ENCODE data around the gene VPS9D1. TPM values are rescaled to one million over a fixed set of nuclear protein-coding genes. Genes with fewer than 3 reads are reported as not detected.

VPS9D1 gene
- total RNA-seq, 1 donor = 14.5 TPM

GRCh38 chr16:89712274-89712781 lies 8.4 kb downstream of the VPS9D1 start:
- Histone ChIP-seq H3K4me2 (ENCODE audit: insufficient read depth, low read length) (peak overlapping the region; percentile 83), H3K4me1 (ENCODE audit: insufficient read depth, low read length) (peaks cover 9% of the 10 kb centered on the region), H4K20me1 (ENCODE audit: insufficient read depth, low read length) (no peaks in the 10 kb centered on the region), H3K27me3 (ENCODE audit: insufficient read depth, low read length) (no peaks in the 10 kb centered on the region), H2AFZ (ENCODE audit: low read length) (peak overlapping the region; percentile 51), H3K27ac (ENCODE audit: low read depth, low read length) (peak overlapping the region; percentile 33), H3K36me3 (ENCODE audit: insufficient read depth, low read length) (peaks cover 8% of the 10 kb centered on the region), H3K9me3 (ENCODE audit: low read depth, low read length) (no peaks in the 10 kb centered on the region), H3K4me3 (ENCODE audit: insufficient read depth, low read length) (peak overlapping the region; percentile 74), H3K79me2 (ENCODE audit: insufficient read depth, low read length) (peaks cover 8% of the 10 kb centered on the region)
- no peak for TF ChIP-seq CTCF (IDR thresholded peaks at IDR 0.05; ENCODE audit: extremely low read depth, low read depth, low read length)
- DNase-seq (ENCODE audit: insufficient read length, low spot score, missing footprints) = peak; percentile 96

- no peaks in the 10 kb centered on the region for H4K20me1 ChIP-seq (ENCODE audit: insufficient read depth, low read length)
- H3K27ac ChIP-seq (ENCODE audit: low read depth, low read length) = peak overlapping the region; percentile 33
- no peaks in the 10 kb centered on the region for H3K9me3 ChIP-seq (ENCODE audit: low read depth, low read length)
- peak overlapping the region; percentile 83 for H3K4me2 ChIP-seq (ENCODE audit: insufficient read depth, low read length)
- peaks cover 8% of the 10 kb centered on the region for H3K36me3 ChIP-seq (ENCODE audit: insufficient read depth, low read length)
- H3K79me2 ChIP-seq (ENCODE audit: insufficient read depth, low read length) = peaks cover 5% of the 10 kb centered on the region
- peak; percentile 99 for DNase-seq (ENCODE audit: insufficient read length, low spot score, missing footprints)
- peaks cover 9% of the 10 kb centered on the region for H3K4me1 ChIP-seq (ENCODE audit: insufficient read depth, low read length)
- H3K4me3 ChIP-seq (ENCODE audit: insufficient read depth, low read length) = peak overlapping the region; percentile 74
- H2AFZ ChIP-seq (ENCODE audit: low read length) = peak overlapping the region; percentile 51
- H3K27me3 ChIP-seq (ENCODE audit: insufficient read depth, low read length) = no peaks in the 10 kb centered on the region
- TF ChIP-seq CTCF (IDR thresholded peaks at IDR 0.05; ENCODE audit: extremely low read depth, low read depth, low read length) = no peak
Measured at GRCh38 chr16:89711601-89712273, 9.0 kb downstream of the VPS9D1 start.

- Histone ChIP-seq H3K36me3 (ENCODE audit: insufficient read depth, low read length) (peaks cover 4% of the 10 kb centered on the region), H3K27ac (ENCODE audit: low read depth, low read length) (no peak overlapping the region), H2AFZ (ENCODE audit: low read length) (no peak overlapping the region), H3K4me3 (ENCODE audit: insufficient read depth, low read length) (no peak overlapping the region), H4K20me1 (ENCODE audit: insufficient read depth, low read length) (no peaks in the 10 kb centered on the region), H3K79me2 (ENCODE audit: insufficient read depth, low read length) (peaks cover 5% of the 10 kb centered on the region), H3K27me3 (ENCODE audit: insufficient read depth, low read length) (no peaks in the 10 kb centered on the region), H3K9me3 (ENCODE audit: low read depth, low read length) (no peaks in the 10 kb centered on the region), H3K4me2 (ENCODE audit: insufficient read depth, low read length) (no peak overlapping the region), H3K4me1 (ENCODE audit: insufficient read depth, low read length) (peaks cover 12% of the 10 kb centered on the region)
- TF ChIP-seq CTCF (IDR thresholded peaks at IDR 0.05; ENCODE audit: extremely low read depth, low read depth, low read length) = no peak
- no peak for DNase-seq (ENCODE audit: insufficient read length, low spot score, missing footprints)
Measured at GRCh38 chr16:89710709-89711564, 9.8 kb downstream of the VPS9D1 start.

All from osteoblast (primary cell).